Measurements from ENCODE around the gene CRYGS.
"Not testable (repeated sequence)": the region's sequence is repeated elsewhere in the genome, so short reads cannot be mapped to it uniquely, and the experiment has no call there.

Gene CRYGS

DNA sequence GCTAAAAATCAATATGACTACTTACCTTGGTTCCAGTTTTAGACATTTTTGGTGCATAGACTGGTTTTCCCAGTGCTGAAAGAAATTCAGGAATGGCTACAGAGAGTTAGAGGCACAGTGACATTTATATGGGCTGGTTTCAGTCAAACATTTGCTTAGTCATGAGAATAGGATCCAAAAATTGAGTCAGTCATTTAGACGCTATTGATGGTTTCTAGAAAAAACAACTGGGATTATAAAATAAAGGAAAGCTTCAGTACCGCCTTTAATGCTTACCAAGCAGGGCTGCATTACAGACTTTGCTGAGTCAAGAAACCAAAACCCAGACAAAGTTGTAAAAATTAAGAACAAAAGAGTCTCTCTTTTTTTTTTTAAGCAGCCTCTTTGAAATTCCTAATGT is at the start of gene CRYGS:
TSS of gene CRYGS (minus strand) at position 100 of the 400 bp plus-strand sequence. CDS start at position 46, 54 bp downstream.
- peak; percentile 15 for DNase-seq

- no peak for DNase-seq
These were observed 49.7 kb upstream of the CRYGS start for GRCh38 chr3:186593862-186594261.

DNA sequence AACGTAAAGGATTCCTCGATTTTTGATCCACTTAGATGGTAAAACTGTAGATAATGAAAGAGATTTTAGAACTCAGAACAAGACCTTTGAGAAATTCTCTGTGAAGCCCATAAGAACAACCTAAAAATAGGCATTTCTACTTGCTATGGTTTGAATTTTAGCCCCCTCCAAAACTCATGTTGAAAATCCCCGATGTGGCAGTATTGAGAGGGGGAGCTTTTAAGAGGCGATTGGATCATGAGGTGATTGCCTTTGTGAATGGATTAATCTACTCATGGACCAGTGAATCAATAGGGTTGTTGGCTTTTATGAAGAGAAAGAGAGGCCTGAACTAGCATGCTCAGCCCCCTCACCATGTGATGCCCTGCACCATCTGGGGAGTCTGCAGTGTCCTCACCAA is 48.5 kb upstream of the CRYGS start:
- no peak for DNase-seq

GRCh38 chr3:186590580-186591295 is 46.6 kb upstream of the CRYGS start:
- no peak for DNase-seq

- no peak for DNase-seq
These were observed 45.8 kb upstream of the CRYGS start for GRCh38 chr3:186589856-186590579.

DNA sequence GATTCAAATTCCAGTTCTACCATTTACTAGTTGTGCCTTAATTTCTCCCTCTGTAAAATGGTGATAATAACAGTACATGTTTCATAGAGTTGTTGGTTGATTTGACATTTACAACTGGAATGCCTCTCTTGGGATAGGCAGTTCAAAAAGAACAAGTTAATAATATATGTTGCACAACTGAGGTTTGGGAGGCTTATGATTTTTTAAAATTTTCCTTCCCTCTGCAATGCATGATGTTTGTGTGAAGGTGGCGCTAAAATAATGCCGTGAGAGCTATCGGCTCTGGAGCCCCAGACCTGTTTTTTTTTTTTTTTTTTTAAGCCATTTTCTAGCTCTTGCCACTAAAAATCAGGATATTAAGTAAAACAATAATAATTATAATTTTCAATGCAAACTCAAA is 44.9 kb upstream of the CRYGS start:
- DNase-seq: peak; percentile 29

- no peak for DNase-seq
These were observed 44.5 kb upstream of the CRYGS start for GRCh38 chr3:186588632-186589031.

DNA sequence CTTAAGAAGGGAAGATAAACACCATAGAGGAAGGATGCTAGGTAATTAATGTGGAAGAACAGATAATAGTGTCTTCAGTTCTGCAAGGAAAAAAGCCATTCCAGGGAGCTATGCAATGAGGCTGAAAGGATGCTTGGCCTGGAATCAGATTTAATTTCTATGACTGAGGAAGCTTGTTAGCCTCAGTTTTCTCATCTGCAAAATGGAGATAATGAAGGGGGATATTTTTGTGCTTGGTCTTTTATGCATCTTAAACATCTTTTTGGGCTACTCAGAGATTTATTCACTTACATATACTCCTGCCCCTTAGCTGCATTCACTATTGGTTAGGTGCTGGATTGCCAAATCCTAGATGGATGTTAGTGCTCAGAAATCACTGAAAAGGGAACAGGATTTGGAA is 43.0 kb upstream of the CRYGS start:
- DNase-seq: no peak

DNA sequence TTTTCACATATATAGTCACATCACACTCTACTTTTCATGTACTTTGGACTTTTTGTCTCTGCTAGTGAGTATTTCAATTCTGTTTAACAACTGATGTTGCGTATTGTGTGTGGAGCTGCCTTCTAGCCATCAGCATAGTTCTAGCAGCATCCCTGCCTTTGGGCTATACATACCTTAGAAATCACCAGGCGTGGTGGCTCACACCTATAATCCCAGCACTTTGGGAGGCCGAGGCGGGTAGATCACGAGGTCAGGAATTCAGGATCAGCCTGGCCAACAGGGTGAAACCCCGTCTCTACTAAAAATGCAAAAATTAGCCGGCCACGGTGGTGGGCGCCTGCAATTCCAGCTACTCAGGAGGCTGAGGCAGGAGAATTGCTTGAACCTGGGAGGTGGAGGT is 42.1 kb upstream of the CRYGS start:
- DNase-seq: not testable (repeated sequence)

DNA sequence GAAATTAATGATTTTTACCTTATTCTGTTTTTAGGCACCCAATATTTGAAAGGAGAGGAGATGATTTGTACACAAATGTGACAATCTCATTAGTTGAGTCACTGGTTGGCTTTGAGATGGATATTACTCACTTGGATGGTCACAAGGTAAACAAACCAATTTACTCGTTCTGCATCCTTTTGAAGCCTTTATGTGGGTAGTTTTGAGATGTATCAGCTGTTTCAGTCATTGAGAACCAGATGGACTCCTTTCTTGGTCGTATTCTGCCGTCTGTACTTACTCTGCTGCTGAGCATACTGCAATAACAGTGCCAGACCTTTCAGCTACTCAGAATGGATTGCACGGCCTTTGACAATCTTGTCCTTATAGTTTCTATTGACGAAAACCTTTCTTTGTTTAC is 39.7 kb upstream of the CRYGS start:
- no peak for DNase-seq

DNA sequence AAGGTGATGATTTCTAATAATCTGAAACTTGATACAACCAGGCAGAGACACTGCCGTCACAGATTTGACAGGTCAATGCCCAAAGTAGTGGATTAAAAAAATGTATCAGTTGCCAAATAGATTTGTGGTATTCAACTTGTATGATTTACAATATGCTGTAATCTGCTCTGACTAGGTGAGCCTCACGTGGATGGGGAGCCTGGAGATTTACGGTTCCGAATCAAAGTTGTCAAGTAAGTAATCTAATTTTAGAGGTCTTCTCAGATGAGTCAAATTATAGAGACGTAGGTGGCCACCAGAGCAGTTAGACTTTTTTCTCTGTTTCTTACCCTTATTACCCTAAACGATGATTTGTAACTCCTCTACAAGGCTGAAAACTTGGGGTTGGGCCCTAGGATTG is 38.4 kb upstream of the CRYGS start:
- no peak for DNase-seq

- DNase-seq: no peak
These were observed 36.6 kb upstream of the CRYGS start for GRCh38 chr3:186580785-186581184.

DNA sequence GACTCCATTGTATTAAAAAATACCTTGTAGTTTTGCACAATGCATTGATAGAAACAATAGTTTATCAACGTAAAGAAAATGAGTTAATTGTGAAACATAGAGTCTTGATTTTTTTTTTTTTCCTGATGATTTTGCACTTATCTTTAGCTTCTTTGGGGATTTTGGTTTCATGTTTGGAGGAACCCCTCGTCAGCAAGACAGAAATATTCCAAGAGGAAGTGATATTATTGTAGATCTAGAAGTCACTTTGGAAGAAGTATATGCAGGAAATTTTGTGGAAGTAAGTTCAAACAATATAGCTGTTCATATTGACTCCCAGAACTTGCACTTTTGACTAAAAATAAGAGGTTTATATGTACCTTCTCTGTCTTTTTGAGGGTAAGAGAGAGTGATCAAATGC is 33.3 kb upstream of the CRYGS start:
- no peak for DNase-seq

DNA sequence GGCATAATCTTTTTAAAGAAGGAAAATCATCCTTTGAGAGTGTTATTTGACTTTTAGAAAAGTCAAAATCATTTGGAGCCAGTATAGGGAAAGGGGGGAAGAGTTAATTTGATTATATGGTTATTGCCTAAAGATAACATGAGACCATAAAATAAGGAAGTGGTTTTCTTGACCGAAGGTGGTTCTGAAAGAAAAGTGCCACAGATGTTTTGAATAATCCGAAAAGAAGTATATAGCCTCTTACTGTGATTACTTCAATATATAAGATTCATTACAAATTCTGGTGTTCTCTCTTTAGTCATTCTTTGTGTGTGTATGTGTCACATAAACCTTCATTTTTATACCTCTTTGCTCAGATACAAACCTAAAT is 27.4 kb upstream of the CRYGS start:
- DNase-seq: no peak

DNA sequence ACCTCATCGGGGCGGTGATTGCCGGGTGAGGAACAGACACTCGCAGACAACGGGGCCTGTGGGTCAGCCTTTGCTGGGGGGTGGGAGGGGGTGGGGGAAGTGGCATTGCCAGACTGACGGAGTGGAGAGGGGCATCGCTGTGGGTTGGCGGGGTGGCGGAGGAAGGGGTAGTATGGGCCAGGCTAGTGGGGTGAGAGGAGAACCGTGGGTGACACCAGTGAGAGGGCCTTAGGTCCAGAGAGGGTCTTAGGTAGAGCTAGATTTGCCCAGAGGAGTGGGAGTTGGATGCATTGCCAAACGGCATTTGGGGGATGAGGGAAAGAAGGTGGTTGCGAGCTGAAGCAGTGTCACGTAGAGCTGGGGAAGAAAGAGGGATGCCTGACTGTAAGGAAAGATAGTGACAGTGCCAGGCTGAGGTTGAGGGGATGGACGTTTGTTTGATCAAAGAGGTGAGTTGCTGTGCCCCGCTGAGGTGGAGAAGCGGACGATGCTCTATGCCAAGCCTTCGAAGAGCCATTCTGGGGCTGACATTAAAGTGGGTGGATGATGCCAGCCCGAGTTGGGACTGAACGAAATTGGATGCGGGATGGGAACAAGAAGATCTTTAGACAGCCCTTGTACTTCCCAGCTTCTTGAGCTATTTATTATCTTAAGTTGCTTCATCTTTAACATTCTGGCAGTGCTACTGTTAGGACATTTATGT is 26.9 kb upstream of the CRYGS start:
- DNase-seq: no peak

DNA sequence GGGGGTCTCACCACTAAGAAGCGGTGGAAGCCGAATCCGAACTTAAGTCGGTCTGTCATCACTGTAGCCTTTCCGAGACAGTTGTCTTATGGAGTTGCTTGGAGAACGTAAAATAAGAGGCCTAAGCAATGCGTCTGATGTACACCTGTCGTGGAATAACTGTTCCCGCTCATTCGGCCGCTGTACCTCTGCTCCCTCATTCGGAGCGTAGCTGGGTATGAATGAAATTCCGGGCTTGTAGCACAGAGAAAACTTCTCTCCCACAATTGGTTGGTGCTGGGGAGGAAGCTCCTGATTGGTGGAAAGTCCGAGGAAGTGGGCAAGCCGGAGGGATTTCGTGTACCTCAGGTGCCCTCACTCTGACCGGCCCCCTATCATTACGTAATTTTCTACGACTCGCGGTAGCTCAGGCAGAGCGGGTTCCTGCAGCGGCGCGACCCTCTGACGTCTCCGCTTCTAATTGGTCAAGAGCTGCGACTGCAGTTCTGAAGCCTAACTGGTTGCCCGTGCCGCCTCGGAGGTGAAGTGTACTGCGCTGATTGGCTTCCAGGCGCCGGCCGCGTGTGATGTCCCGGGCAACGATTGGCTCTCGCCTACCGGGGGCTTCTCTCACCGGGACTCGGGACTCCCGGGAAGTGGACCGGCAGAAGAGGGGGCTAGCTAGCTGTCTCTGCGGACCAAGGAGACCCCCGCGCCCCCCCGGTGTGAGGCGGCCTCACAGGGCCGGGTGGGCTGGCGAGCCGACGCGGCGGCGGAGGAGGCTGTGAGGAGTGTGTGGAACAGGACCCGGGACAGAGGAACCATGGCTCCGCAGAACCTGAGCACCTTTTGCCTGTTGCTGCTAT is 26.1 kb upstream of the CRYGS start, which contains the start of gene DNAJB11:
TSS of gene DNAJB11 (plus strand) at position 625 of the 845 bp plus-strand sequence. CDS start at position 803, 178 bp downstream.
- DNase-seq: peak; percentile 100

GRCh38 chr3:186569779-186570095 is 25.6 kb upstream of the CRYGS start:
- no peak for DNase-seq

DNA sequence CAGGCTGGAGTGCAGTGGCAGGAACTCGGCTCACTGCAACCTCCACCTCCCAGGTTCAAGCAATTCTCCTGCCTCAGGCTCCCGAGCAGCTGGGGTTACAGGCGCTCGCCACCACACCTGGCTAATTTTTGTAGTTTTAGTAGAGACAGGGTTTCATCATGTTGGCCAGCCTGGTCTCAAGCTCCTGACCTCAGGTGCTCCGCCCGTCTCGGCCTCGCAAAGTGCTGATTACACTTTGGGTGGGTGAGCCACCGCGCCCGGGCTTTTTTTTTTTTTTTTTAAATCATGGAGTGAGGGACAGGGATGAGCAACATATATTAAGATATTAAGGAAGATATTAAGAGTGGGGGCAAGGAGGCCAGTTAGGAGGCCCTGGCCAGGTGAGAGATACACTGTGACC is 25.2 kb upstream of the CRYGS start:
- not testable (repeated sequence) for DNase-seq

DNA sequence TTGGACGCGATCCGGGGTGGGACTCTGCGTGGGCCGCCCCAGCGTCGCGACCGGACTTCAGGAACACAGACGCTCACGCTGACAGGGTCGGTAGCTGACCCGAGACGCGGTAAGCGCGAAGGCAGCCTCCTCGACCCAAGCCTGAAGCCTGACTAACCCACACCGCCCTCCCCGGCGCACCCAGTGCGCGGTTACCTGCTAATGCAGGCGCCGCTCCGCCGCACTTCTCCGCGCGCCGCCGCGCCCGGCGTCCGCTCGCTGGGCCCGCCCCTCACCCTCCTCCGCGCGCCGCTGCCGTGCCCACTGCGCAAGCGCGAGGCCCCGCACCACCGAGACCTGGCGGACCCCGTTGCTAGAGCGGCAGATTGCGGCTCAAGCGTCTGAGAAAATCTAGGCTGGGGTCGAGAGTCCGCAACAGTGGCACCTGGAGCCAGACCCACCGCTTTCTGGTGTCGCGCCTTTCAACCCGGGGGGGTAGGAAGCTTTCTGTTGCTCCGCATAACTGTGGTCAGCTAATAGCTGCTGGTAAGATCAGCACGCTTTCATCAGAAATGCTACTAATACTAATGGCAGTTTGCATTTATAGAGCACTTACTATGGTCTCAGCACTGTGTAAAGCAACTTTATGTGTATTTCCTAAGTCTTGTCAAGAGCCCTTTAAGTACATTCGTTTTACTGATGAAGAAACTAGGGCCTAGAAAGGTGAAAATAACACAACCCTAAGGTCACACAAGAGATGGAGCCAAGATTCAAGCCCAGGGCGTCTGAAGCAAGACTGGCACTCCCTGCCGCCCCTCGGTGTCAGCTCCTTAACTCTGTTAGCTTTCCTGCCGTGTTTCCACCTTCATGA is 23.1 kb upstream of the CRYGS start, which contains the start of gene TBCCD1:
TSS of gene TBCCD1 (minus strand) at position 268 of the 850 bp plus-strand sequence. CDS start 3,010 bp downstream, outside the sequence.
- DNase-seq: peak; percentile 84

- DNase-seq: no peak
These were observed 22.5 kb upstream of the CRYGS start for GRCh38 chr3:186566772-186567071.

DNA sequence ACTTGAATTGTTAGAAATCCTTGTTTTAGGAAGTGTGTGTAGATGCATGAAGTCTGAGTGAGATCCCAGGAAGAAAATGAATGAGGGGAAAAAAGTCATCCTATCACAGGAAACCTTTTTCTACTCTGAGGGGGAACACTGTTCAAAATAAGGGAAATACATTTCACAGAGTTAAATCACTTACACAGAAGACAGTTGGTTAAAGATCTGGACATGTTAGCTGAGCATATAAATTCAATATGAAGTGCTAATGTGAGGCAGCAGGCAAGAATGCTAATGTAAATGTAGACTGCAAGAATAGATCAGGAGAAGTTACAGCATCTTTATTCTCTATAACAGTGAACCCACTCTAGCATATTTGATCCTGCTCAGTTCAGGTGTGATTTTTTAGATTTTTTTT is 20.4 kb upstream of the CRYGS start:
- no peak for DNase-seq

- no peak for DNase-seq
These were observed 8.3 kb upstream of the CRYGS start for GRCh38 chr3:186552408-186553031.
